MV-4-11 (cell line): ENCODE results near the gene CENPF.
"Not testable (repeated sequence)": the region's sequence is repeated elsewhere in the genome, so short reads cannot be mapped to it uniquely, and the experiment has no call there.

Source experiments
- DNase-seq: peaks from one replicate; lab custom pipeline; 2025; lab: John Stamatoyannopoulos, UW

Gene CENPF

DNA sequence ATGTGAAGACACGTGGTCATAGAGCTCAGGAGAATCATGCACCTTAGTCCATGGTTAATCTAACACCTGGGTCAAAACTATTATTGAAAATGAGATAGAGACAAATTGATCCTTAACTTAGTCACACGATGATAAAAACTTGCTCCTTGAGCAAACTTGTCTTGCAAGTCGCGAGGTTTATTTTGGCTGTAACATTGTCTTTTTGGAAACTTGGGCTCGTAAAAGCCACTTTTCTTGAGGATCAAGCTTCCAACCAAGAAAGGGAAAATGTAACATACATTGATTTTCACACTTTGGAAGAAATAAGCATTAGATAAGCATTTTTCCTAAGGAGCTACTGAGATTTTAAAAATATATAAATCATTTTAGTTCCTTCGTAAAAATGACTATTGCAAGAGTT lies 19.9 kb upstream of the CENPF start:
- no peak for DNase-seq

GRCh38 chr1:214583824-214584554 lies 19.0 kb upstream of the CENPF start:
- DNase-seq: no peak

DNA sequence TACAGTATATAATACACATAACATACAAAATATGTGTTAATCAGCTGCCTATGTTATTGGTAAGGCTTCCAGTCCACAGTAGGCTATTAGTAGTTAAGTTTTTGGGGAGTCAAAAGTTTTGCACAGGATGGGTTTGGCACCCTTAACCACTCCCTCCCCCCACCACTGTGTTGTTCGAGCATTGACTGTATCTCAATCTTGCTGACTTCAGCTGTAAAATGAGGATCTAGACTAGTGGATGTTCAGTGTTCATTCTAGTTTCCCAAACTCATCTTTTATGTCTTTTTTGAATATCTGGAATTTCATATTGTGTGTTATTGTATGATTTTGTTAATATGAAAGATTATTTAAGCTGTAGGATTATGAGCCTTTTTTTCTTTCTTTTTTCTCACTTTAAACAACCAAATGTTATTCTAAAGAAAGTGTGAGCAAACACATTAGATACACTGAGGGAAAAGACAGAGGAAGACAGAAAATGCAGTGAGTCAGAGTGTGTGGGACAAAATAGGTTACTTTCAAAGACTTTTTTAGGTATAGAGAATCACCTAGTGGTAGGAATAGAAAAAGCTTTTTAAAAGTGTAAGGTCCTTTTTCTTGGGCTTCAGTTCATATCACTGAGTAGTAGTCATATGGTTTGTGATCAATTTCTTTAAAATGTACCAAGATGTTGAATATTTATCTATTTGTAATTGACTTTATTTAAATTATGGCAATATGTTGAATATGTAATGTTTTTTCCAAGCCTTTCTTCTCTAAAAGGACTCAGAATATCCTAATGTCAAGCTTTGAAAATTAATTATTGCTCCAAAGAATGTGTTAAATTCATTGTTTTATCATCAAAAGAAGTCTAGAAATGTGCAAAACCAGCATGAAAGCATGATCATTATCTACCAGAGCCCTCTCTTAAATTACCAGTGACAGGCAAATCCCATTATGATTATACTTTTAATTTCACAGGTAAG lies 17.9 kb upstream of the CENPF start:
- DNase-seq: peak; percentile 70

GRCh38 chr1:214586621-214587020 lies 16.4 kb upstream of the CENPF start:
- DNase-seq: no peak

DNA sequence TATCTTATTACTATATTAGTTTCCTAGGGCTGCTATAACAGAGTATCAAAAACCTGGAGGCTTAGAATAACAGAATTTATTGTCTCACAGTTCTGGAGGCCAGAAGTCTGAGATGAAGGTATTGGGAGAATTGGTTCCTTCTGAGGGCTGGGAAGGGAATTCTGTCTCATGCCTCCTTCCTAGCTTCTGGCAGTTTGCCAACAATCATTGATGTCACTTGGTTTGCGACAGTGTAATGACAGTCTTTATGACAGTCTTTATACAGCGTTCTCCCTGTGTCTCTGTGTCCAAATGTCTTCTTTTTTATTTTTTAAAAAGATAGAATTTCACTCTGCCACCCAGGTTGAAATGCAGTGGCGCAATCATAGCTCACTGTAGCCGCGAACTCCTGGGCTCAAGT lies 15.8 kb upstream of the CENPF start:
- DNase-seq: no peak

GRCh38 chr1:214588963-214589597 lies 13.9 kb upstream of the CENPF start:
- no peak for DNase-seq

DNA sequence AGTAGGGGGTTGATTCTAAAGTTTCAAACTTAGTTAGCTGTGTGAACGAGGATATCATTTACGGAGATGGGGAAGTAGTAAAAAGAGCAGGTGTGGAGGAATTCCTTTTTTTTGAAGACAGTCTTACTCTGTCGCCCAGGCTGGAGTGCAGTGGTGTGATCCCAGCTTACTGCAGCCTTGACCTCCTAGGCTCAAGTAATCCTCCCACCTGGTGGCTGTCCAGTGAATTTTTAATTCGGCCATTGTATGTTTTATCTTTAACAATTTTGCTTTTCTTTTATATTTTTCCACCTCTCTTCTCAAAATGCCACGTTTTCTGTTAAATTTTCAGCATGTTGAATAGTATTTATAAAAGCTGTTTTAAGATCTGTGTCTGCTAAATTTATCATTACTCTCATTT lies 12.3 kb upstream of the CENPF start:
- no peak for DNase-seq

- not testable (repeated sequence) for DNase-seq
These were observed 11.1 kb upstream of the CENPF start for GRCh38 chr1:214591918-214592317.

- DNase-seq: no peak
These were observed 9.8 kb upstream of the CENPF start for GRCh38 chr1:214593158-214593557.

DNA sequence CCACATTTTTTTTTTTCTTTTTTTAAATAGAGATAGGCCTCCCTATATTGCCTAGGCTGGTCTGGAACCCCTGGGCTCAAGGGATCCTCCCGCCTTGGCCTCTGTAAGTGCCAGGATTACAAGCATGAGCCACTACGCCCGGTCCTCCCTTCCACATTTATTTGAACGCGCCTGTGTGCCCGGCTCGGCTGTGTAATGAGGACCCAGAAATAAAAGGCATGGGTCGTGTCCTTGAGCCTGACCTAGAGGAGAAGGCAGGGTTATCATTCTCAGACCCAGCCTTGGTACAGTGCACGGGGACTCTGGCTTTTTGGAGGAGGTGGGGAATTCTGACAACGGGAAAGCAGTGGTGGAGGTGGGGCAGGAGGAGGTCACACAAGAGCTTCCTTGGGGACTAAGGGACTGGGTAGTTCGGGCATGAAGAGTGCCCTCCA lies 841 bp downstream of the CENPF start:
- peak; percentile 16 for DNase-seq

GRCh38 chr1:214604523-214604922 lies 1.5 kb downstream of the CENPF start:
- no peak for DNase-seq

DNA sequence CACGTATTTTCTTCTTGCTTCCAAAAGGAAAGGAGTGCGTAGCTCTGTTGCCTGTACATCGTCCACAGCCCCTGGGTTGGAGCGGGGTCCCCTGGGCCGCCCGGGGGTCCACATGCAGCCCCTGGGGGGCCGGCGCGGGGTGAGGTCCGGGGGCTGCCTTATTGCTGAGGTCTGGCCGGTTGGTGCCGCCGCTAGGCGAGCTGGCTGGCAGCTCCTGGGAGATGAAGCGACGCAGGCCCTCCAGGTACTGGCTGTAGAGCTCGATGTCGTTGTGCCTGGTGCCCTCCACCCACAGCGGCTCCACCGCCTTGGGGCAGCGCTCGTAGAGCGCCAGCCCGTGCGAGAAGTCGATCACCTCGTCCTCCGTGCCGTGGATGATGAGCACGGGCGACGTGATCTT lies 2.5 kb downstream of the CENPF start:
- not testable (repeated sequence) for DNase-seq

DNA sequence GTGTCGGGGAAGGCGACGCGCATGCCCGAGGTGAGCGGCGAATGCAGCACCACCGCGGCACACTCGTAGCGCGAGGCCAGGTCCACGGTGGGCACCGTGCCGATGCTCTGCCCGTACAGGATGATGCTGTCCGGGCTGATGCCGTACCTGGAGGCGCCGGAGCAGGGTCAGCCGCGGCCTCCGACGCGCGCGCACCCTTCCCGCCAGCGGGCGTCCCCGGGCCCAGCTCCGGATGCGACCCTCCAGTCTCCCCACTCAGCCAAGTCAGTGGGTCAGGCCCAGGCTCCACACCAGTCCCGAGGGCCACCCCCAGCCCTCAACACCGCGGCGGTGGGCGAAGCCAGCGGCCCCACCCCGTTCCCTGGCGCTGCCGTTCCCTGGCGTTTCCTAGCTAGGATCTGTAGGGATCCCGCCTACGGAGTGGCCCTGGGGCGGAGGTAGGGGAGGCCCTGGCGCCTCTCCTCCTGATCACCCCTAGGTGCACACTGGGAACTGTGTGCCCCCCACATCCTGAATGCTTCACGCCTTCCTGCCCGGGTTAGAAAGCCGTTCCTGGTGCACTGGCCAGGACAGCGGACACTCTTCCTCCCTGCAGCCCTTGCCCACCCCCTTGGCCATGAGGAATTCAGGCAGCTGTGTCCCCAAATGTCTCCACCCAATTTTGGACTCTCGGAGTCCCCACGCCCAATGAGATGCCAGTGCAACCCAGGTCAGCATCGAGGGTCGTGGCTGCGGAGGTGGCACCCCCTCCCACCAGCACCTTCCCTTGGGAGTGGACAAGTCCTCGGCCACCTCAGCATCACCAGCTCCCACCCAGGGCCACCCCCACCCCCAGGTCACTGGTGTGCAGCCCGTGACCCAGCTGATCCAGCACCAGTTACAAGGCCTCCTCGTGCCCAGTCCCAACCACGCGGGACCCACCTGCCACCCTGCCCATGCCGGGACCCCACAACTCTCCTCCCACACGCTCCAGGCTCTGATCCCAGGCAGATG lies 3.2 kb downstream of the CENPF start:
- not testable (repeated sequence) for DNase-seq

DNA sequence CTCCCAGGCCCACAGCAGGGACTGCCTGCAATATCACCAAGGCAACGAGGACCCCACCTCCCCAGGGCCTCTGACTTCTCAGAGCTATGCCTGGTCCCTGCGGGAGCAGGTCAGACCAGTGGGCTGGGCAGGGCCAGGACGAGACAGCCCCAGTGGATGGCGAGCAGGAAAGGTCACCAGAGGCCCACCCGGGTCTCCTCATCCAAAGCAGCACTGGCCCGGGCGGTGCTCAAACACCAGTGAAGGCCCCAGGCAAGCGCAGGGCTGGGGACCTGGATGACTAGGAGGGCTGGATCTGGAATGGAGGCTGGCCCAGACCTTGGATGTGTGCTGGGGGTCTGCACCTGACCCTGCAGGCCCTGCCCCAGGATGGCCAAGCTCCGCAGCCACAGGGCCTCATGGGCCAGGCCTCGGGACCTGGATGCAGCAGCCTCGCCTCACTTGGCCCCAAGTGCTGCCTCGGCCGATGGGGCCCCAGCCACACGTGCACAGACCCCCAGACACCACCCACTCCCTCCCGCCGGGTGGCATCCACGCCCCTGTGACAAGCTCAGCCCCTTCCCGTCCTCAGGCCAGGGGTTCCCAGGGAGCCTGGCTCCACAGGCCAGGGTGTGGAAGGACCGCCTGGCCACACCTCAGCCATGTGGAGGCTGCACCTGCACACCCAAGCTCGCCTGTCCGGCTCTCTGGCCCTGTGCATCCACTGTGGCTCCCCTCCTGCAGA lies 4.7 kb downstream of the CENPF start:
- DNase-seq: not testable (repeated sequence)

GRCh38 chr1:214608216-214608783 lies 5.3 kb downstream of the CENPF start:
- DNase-seq: not testable (repeated sequence)

DNA sequence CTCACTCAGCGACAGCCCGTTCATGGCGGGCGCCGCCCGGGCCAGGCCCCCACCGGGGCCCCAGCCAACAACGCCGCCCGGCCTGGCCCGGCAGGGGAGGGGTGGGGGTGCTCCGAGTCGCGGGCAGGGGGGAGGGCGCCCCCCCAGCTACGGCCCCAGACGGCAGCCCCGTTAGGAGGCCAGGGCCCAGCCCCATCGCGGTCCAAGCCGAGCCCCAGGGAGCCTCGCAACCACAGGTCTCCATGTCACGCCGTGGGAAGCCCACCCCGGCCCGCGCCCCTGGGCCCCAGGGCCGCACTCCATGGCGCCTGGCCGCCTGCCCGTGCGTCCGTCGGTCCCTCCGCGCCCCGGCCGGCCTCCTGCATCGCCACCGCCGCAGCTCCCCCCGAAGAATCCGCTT lies 5.8 kb downstream of the CENPF start:
- not testable (repeated sequence) for DNase-seq

DNA sequence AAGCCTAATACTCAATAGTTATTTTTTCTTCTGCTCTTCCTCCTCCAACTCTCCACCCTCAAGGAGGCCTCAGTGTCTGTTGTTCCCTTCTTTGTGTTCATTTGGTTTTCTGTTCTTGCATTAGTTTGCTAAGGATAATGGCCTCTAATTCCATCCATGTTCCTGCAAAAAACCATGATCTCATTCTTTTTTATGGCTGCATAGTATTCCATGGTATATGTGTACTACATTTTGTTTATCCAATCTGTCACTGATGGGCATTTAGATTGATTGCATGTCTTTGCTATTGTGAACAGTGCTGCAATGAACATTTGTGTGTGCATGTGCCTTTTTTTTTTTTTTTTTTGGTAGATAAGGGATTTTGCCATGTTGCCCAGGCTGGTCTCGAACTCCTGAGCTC lies 6.7 kb downstream of the CENPF start:
- no peak for DNase-seq

GRCh38 chr1:214610136-214610535 lies 7.1 kb downstream of the CENPF start:
- DNase-seq: not testable (repeated sequence)

DNA sequence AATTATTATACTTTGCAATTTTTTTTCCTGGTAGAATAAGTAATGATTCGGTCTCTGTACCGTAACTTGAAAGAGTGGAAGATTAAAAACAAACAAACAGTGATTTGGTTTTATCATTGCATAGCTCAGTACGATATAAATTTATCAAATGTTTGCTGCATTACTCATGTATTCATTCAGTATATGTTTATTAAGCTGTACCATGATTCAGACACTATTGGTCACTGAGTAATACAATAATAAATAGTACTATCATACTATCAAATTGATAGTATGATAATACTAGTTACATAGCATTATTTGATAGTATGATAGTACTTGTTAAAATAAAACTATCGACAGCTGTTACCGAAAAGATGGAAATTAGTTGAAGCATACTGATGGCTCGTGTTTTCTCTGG lies 12.1 kb downstream of the CENPF start:
- DNase-seq: no peak

- DNase-seq: no peak
These were observed 12.9 kb downstream of the CENPF start for GRCh38 chr1:214615871-214616270.
